ENCODE data around the gene LRRC47.

GRCh38 chr1:3736708-3737107, 59.6 kb downstream of the LRRC47 start:
- TF ChIP-seq CTCF (IDR thresholded peaks at IDR 0.05) (no peak), POLR2A (IDR thresholded peaks at IDR 0.05) (no peak)
